Trophoblast cell (in vitro differentiated cells and primary cell): Measurements from ENCODE around the gene TRPV5.
A peak's percentile ranks its signal among the peaks of the same experiment; 100 is the strongest.

ENCODE experiments used
- DNase-seq, 2 donors: peaks; one replicate each; pipeline ENCODE4 v3.0.0-alpha.2; 2016
- H2AFZ ChIP-seq: 2 replicates; pipeline ENCODE4 v1.6.1; 2013; ENCODE audit warnings: low read length, moderate library complexity, mild to moderate bottlenecking; ENCODE audit not compliant: insufficient read depth, poor library complexity
- H2AK5ac ChIP-seq: 2 replicates; pipeline ENCODE4 v1.6.1; 2013; ENCODE audit warnings: mild to moderate bottlenecking, low read length
- H2BK120ac ChIP-seq: 2 replicates; pipeline ENCODE4 v1.6.1; 2013; ENCODE audit warnings: low read length, mild to moderate bottlenecking, moderate library complexity; ENCODE audit not compliant: insufficient read depth, poor library complexity
- H2BK12ac ChIP-seq: 2 replicates; pipeline ENCODE4 v1.6.1; 2013; ENCODE audit warnings: mild to moderate bottlenecking, low read length, moderate library complexity
- H2BK5ac ChIP-seq: 2 replicates; pipeline ENCODE4 v1.6.1; 2013; ENCODE audit warnings: low read length, low read depth, moderate library complexity, mild to moderate bottlenecking; ENCODE audit not compliant: poor library complexity
- H3K14ac ChIP-seq: 2 replicates; pipeline ENCODE4 v1.6.1; 2013; ENCODE audit warnings: mild to moderate bottlenecking, low read length
- H3K18ac ChIP-seq: 2 replicates; pipeline ENCODE4 v1.6.1; 2013; ENCODE audit warnings: mild to moderate bottlenecking, low read length
- H3K23ac ChIP-seq: 2 replicates; pipeline ENCODE4 v1.6.1; 2013; ENCODE audit warnings: low read length
- H3K27ac ChIP-seq: 2 replicates; pipeline ENCODE4 v1.5.1; 2013; ENCODE audit warnings: low read depth, mild to moderate bottlenecking, inconsistent platforms, low read length, moderate library complexity
- H3K27me3 ChIP-seq: 2 replicates; pipeline ENCODE4 v1.6.1; 2013; ENCODE audit warnings: inconsistent platforms, mild to moderate bottlenecking, low read length, moderate library complexity; ENCODE audit not compliant: insufficient read depth
- H3K36me3 ChIP-seq, 2 experiments: 1 replicate in 1 of 2; 2 replicates in 1 of 2; pipeline ENCODE4 v1.6.1; 2013; ENCODE audit warnings: low read length in 2 of 2, mild to moderate bottlenecking in 2 of 2, moderate library complexity in 1 of 2; ENCODE audit not compliant: insufficient read depth in 2 of 2, control insufficient read depth in 1 of 2
- H3K4ac ChIP-seq: 2 replicates; pipeline ENCODE4 v1.6.1; 2013; ENCODE audit warnings: low read depth, mild to moderate bottlenecking, low read length, moderate library complexity
- H3K4me1 ChIP-seq, 2 experiments: 1 replicate in 1 of 2; 2 replicates in 1 of 2; pipeline ENCODE4 v1.6.1; 2013; ENCODE audit warnings: low read length in 2 of 2, mild to moderate bottlenecking in 2 of 2, moderate library complexity in 1 of 2; ENCODE audit not compliant: insufficient read depth in 2 of 2, control insufficient read depth in 1 of 2
- H3K4me2 ChIP-seq: 2 replicates; pipeline ENCODE4 v1.6.1; 2013; ENCODE audit warnings: inconsistent platforms, mild to moderate bottlenecking, low read length, moderate library complexity
- H3K4me3 ChIP-seq: 2 replicates; pipeline ENCODE4 v1.5.1; 2013; ENCODE audit warnings: mild to moderate bottlenecking, low read depth, low read length, inconsistent platforms
- H3K79me1 ChIP-seq: one replicate; pipeline ENCODE4 v1.6.1; 2013; ENCODE audit warnings: low read length
- H3K79me2 ChIP-seq: 2 replicates; pipeline ENCODE4 v1.6.1; 2013; ENCODE audit warnings: low read length, mild to moderate bottlenecking; ENCODE audit not compliant: control insufficient read depth, insufficient read depth, poor library complexity
- H3K9ac ChIP-seq: 2 replicates; pipeline ENCODE4 v1.6.1; 2013; ENCODE audit warnings: mild to moderate bottlenecking, low read length
- H3K9me3 ChIP-seq: 2 replicates; pipeline ENCODE4 v1.6.1; 2013; ENCODE audit warnings: low read depth, mild to moderate bottlenecking, control low read depth, inconsistent platforms, low read length; ENCODE audit not compliant: insufficient read depth
- H4K12ac ChIP-seq: 2 replicates; pipeline ENCODE4 v1.6.1; 2013; ENCODE audit warnings: low read depth, mild to moderate bottlenecking, low read length, moderate library complexity
- H4K8ac ChIP-seq: 2 replicates; pipeline ENCODE4 v1.6.1; 2013; ENCODE audit warnings: low read depth, mild to moderate bottlenecking, low read length, moderate library complexity
- H4K91ac ChIP-seq: one replicate; pipeline ENCODE4 v1.6.1; 2013; ENCODE audit warnings: low read depth, mild to moderate bottlenecking, low read length, moderate library complexity
- WGBS: extraction: QIAGEN DNeasy Blood & Tissue Kit; methylation state at CpG from one replicate; pipeline ENCODE4 v1.1.7; 2013; ENCODE audit warnings: missing lambda C conversion rate; ENCODE audit not compliant: insufficient read length, insufficient coverage; ENCODE audit errors: extremely low coverage; 5-methylcytosine and 5-hydroxymethylcytosine counted together

Gene TRPV5

DNA sequence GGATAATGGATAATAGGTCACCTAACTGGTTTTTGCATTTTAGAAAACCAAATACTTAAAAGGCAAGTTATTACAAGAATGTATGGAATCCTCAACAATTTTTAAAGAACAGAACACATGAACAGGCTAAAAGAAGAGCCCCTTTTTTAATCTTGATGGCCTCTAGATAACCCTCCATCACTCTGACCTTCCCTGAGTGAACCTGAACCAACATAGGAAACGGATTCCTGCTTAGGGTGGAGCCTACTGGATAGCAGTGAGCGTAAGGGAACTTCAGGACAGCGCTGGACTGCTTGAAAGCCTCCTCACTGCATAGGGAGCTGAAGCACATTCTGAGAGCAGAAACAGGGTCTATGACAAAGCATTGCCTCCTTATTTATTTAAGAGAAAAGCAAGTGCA lies 20.5 kb downstream of the TRPV5 start:
- Histone ChIP-seq H4K8ac (no peak overlapping the region), H2AK5ac (no peak overlapping the region), H3K4me1 (peaks cover 2 to 9% of the 10 kb centered on the region in 2 experiments), H3K27ac (no peak overlapping the region), H2BK12ac (no peak overlapping the region), H4K12ac (no peak overlapping the region), H2BK120ac (no peak overlapping the region), H3K18ac (no peak overlapping the region), H3K4me3 (no peak overlapping the region), H3K23ac (no peak overlapping the region), H3K9ac (no peak overlapping the region), H3K79me2 (no peaks in the 10 kb centered on the region), H3K14ac (no peak overlapping the region), H3K36me3 (no peaks in the 10 kb centered on the region), H3K4ac (no peak overlapping the region), H3K4me2 (peak overlapping the region; percentile 22), H2AFZ (no peak overlapping the region), H3K9me3 (no peaks in the 10 kb centered on the region), H3K27me3 (no peaks in the 10 kb centered on the region), H3K79me1 (no peaks in the 10 kb centered on the region), H4K91ac (no peak overlapping the region), H2BK5ac (no peak overlapping the region)
- peak in 1 of 2 donors; percentile 25 for DNase-seq
- WGBS, result no CpG with 5 or more reads among the region's 3 CpGs

DNA sequence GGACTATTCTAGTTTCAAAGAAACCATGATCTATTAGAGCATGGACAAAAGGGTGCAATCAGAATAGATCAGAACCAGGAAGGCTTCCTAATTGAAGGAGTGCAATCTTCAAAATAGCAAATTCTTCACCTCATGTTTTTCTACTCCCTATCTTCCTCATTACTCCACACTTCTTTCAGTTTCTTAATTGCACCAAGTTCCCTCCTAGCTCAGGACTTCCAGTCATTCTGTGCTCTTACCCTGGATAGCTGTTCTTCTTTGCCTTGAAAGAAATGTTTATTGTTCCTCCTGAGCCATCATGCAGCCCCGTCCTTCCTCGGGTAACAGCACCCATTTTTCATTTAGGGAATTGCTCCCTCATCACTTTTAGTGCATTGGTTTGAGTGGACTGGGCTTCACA lies 23.1 kb downstream of the TRPV5 start:
- Histone ChIP-seq H3K4me1 (peaks cover 2 to 9% of the 10 kb centered on the region in 2 experiments), H3K9ac (no peak overlapping the region), H3K79me1 (no peaks in the 10 kb centered on the region), H4K91ac (no peak overlapping the region), H2AK5ac (no peak overlapping the region), H3K23ac (no peak overlapping the region), H3K27ac (no peak overlapping the region), H3K4ac (no peak overlapping the region), H2BK5ac (no peak overlapping the region), H3K36me3 (no peaks in the 10 kb centered on the region), H3K79me2 (no peaks in the 10 kb centered on the region), H4K8ac (no peak overlapping the region), H3K18ac (no peak overlapping the region), H3K14ac (no peak overlapping the region), H3K9me3 (peaks cover 5% of the 10 kb centered on the region), H2AFZ (no peak overlapping the region), H3K4me2 (no peak overlapping the region), H3K27me3 (no peaks in the 10 kb centered on the region), H2BK120ac (no peak overlapping the region), H3K4me3 (no peak overlapping the region), H2BK12ac (no peak overlapping the region), H4K12ac (no peak overlapping the region)
- DNase-seq, result no peak
- WGBS, result no CpG with 5 or more reads among the region's 2 CpGs

DNA sequence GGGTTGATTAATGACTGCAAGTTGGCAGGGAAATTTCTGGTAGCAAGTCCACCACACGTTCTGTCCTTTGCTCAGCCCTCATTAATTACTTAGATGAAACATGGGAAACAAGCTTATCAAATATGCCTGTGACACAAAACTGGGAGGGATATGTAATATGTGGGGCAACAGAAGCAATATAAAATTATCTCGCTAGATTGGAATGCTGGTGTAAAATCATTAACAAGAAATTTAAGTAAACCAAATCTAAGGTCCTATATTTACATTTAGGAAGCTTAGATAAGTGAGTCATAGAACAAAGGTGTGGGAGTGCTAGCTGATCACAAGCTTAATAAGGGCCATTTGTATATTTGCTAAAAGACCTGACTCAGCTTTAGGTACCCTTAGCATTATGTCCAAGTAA lies 23.5 kb downstream of the TRPV5 start:
- Histone ChIP-seq H3K79me1 (no peaks in the 10 kb centered on the region), H2BK120ac (no peak overlapping the region), H4K12ac (no peak overlapping the region), H3K4ac (no peak overlapping the region), H3K23ac (no peak overlapping the region), H4K8ac (no peak overlapping the region), H2AK5ac (no peak overlapping the region), H3K27ac (no peak overlapping the region), H2AFZ (no peak overlapping the region), H3K14ac (no peak overlapping the region), H3K27me3 (no peaks in the 10 kb centered on the region), H3K36me3 (no peaks in the 10 kb centered on the region), H3K4me2 (no peak overlapping the region), H3K18ac (no peak overlapping the region), H2BK12ac (no peak overlapping the region), H3K4me3 (no peak overlapping the region), H3K4me1 (peaks cover 2 to 9% of the 10 kb centered on the region in 2 experiments), H3K9ac (no peak overlapping the region), H3K79me2 (no peaks in the 10 kb centered on the region), H3K9me3 (peaks cover 5% of the 10 kb centered on the region), H4K91ac (no peak overlapping the region), H2BK5ac (no peak overlapping the region)
- DNase-seq, result no peak
- WGBS, result no CpG with 5 or more reads among the region's 2 CpGs

GRCh38 chr7:142908921-142909890 lies 24.3 kb downstream of the TRPV5 start:
- H3K27ac ChIP-seq, result no peak overlapping the region
- WGBS, result no CpG with 5 or more reads among the region's 21 CpGs

More at GRCh38 chr7:142908921-142909890, 24.3 kb downstream of the TRPV5 start:
- no peaks in the 10 kb centered on the region for H3K36me3 ChIP-seq
- H4K8ac ChIP-seq, result no peak overlapping the region
- H4K12ac ChIP-seq, result no peak overlapping the region
- DNase-seq, result peak in 1 of 2 donors; percentile 59
- H3K18ac ChIP-seq, result no peak overlapping the region
- no peak overlapping the region for H2BK120ac ChIP-seq
- H3K27me3 ChIP-seq, result no peaks in the 10 kb centered on the region
- peaks cover 2 to 9% of the 10 kb centered on the region in 2 experiments for H3K4me1 ChIP-seq
- H2AK5ac ChIP-seq, result no peak overlapping the region
- no peak overlapping the region for H3K14ac ChIP-seq
- H3K23ac ChIP-seq, result no peak overlapping the region
- H3K4me3 ChIP-seq, result no peak overlapping the region
- H3K4me2 ChIP-seq, result no peak overlapping the region
- H2AFZ ChIP-seq, result no peak overlapping the region
- H3K9ac ChIP-seq, result no peak overlapping the region
- no peak overlapping the region for H3K4ac ChIP-seq
- no peak overlapping the region for H4K91ac ChIP-seq
- no peaks in the 10 kb centered on the region for H3K79me1 ChIP-seq
- no peaks in the 10 kb centered on the region for H3K79me2 ChIP-seq
- H2BK5ac ChIP-seq, result no peak overlapping the region
- peaks cover 5% of the 10 kb centered on the region for H3K9me3 ChIP-seq
- H2BK12ac ChIP-seq, result no peak overlapping the region
